EH (cell line): ENCODE measurements around the gene PRMT7.
A peak's percentile ranks its signal among the peaks of the same experiment; 100 is the strongest.
"Not testable (repeated sequence)": the region's sequence is repeated elsewhere in the genome, so short reads cannot be mapped to it uniquely, and the experiment has no call there.

Experiments
- DNase-seq: peaks from one replicate; pipeline ENCODE4 v3.0.0-alpha.2; 2015; ENCODE audit warnings: low read depth

PRMT7 gene

DNA sequence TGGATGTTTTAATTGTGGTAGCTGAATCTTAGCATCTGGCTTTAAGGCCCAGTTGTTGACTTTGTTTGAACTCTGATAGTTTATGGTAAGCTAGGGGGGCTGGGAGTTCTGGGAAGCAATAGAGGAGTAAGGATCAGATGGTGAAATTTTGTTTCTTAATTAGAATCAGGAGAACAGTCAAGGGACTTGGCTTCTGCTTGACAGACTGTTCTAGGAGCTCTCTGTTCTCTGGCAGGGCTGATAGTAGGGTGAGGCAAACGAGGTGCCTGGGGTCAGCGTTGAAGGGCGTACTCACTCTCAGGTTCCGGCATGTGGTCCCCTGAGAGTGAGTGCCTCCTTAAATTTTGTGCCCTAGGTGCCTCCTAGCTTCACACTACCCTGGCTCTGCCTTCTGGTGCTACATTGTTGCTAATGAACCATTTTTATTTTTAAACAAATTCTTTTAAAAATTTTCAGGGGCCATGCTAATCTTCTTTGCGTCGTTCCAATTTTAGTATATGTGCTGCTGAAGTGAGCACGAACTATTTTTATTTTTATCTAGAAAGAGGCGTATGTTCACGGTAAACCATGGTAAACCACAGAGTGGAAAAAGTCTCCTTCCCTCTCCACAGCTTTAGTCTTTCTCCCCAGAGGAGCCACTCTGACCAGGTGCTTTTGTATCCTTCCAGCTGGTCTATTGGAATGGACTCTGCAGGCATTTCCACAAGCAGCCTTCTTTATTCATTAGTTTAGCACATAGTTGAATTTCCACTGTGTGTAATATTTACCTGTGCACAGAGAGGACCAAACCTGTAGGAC, 26.8 kb upstream of the PRMT7 start:
- DNase-seq: no peak

DNA sequence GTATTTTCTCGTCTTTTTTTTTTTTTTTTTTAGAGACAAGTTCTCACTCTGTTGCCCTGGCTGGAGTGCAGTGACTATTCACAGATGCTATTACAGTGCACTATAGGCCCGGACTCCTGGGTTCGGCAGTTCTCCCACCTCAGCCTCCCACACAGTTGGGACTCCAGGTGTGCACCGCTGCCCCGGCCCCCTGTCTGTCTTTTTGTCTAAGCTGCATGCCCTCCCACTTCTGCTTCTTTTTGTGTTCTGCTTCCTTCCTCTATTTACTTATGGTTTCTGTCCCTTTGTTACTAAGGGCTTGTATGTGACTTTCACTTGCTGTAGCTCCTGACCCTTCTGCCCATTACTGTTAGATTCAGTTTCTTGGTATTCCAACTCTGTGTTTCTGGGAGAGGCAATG, 26.0 kb upstream of the PRMT7 start:
- no peak for DNase-seq

DNA sequence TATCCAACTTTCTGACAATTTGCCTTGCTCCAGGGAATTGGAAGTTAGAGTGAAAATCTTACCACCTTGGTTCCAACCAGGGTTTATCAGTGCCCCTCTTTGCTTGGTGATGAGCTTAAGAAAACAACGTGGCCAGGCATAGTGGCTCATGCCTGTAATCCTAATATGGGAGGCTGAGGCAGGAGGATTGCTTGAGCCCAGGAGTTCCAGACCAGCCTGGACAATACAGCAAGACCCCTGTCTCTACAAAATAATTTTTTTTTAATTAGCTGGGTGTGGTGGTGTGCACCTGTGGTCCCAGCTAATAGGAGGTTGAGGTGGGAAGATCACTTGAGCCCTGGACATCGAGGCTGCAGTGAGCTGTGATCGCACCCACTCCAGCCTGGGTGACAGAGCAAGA, 25.1 kb upstream of the PRMT7 start:
- no peak for DNase-seq

DNA sequence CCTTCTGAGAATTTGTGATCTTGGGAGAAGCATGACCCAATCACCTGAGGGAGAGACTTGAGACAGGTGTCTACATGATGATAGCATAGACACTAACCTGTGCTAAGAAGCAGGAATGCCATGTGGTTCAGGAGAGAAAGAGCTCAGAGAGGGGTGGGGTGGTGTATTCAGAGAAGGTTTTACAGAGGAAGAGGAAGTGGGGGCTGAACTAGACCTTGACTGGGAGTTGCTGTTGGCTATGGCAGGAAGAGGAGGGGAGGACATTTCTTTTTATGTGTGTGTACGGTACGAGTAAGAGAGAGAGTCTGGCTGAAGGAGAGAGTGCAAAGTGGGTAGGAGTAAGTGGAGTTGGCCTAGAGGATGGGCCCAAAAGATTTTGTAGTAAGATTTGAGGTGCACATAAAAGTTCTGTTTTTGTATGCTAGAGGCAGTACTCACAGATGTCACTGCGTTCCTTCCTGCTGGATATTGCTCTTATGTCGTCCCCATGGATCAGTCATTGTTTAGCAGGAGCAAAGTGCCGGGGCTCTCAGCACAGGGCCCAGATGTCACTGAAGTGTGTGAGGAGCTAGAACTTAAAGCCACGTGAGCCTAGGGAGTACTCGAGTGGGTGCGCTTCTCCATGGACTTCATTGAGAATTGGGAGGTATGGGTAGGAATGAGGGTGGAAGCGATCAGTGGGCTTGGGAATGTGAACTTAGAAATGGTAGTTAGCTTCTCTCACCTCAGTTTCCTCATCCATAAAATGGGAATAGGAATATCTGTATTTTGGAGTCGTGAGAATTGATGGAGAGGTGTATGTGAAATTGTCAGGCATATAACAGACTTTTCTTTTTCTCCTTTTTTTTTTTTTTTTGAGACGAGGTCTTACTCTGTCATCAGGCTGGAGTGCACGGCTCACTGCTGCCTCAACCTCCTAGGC, 24.4 kb upstream of the PRMT7 start:
- DNase-seq: no peak

DNA sequence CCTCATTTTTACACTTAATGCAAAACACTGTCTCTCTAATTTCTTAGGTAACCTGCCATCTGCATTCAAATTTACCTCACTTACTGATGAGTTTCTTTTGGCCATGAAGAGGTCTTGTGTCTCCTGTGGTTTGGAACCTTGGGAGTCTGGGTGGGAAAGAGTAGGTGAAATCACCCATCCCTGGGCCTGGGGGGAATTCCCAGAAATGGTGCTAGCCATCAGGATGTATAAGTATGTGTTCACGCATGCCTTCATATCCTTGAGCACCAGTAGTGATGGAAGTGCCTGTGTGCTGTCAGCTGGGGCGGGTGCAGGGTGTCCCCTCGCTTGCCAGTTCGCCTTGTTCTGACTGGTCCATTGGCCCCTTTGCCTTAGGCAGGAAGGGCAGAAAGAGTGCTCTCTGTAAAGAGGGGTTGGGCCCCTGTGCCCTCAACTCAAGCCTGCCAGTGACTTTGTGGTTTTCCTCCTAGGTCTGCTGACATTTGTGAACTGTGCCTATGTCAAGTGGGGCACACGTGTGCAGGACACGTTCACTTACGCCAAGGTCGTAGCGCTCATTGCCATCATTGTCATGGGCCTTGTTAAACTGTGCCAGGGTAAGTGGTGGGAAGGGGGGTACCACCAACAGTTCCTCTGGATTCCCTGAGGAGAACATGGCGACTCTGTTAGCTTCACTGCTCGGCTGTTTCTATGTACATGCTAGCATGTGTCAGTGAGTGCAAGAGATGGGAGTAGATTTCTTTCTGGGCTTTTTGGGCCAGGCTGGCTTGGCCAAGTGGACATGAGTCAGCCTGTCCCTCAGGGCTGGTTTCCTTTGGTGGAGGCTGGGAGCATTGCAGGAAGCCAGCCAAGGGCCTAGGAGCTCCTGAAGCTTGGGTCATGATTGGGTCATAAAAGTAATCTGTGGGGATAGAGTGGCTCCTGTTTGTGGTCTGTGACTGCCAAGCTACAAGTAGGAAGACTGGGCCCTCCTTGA, 23.3 kb upstream of the PRMT7 start:
- peak; percentile 96 for DNase-seq

DNA sequence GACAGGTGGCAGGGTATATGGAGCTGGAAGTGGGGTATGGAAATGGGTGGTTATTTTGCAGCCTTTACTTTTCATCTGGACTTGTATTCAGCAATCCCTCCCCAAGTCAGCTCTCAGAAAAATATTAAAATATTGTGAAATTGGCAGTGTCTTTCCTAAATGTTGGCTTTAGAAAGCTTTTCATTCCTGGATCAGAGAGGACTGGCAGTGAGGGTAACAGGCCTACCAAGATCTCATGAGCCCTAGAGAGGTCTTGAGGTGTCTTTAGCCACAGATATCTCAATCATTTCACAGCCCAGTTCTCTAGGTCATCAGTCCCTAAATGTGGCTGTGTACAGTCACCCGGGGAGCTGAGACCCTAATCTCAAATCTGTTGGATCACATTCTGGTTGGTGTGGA, 22.6 kb upstream of the PRMT7 start:
- no peak for DNase-seq

DNA sequence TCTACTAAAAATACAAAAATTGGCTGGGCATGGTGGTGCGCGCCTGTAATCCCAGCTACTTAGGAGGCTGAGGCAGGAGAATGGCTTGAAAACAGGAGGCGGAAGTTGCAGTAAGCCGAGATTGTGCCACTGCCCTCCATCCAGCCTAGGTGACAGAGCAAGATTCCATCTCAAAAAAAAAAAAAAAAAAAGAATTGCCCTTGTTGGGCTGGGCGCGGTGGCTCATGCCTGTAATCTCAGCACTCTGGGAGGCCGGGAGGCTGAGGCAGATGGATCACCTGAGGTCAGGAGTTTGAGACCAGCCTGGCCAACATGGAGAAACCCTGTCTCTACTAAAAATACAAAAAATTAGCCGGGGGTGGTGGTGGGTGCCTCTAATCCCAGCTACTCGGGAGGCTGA, 22.0 kb upstream of the PRMT7 start:
- not testable (repeated sequence) for DNase-seq

DNA sequence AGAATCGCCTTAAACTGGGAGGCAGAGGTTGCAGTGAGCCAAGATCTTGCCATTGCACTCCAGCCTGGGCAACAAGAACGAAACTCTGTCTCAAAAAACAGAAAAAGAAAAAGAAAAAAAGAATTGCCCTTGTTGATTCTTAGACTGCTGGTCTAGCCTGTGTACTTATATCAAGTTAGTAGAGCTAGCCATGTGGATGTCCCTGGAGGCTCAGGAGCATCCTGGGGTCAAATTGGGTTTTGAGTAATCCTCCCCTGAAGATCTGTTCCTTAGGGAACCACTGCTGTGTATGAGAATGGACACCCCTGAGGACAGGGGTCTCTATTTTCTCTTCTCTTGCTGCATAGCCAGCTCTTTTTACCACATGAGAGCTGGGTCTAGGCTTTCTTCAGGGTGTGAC, 21.6 kb upstream of the PRMT7 start:
- no peak for DNase-seq

DNA sequence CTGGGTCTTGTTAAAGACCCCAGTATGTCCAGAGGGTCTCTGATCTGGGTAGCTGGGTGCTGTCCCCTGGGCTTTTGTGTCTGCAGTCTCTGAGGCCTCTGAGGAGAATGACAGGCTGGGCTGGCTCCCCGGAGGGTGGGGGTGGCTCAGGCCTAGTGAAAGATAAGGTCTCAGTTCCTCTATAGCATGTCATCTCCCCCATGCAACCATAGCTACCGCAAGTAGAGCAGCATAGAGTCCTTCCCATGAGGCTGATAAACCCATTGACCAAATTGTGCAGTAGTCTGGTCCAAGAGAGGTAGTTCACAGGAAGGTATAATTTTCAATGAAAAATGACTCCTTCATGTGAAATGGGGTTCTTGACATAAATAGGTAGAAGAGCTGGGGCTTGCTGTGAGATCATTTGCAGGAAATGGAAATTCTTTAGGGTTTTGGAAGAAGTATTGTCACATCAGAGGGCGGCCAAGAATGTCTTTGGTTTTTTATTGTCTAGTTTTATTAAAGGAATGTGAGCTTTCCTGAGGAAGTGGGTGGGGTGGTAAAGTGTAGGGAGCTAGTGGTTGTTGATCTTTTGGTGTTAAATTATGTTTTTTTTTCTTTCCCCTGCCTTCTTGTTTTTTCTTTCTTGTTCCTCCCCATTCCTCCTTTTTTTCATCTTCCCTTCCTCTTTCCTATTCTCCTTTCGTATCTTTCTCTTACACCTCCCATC, 21.0 kb upstream of the PRMT7 start:
- DNase-seq: peak; percentile 77

DNA sequence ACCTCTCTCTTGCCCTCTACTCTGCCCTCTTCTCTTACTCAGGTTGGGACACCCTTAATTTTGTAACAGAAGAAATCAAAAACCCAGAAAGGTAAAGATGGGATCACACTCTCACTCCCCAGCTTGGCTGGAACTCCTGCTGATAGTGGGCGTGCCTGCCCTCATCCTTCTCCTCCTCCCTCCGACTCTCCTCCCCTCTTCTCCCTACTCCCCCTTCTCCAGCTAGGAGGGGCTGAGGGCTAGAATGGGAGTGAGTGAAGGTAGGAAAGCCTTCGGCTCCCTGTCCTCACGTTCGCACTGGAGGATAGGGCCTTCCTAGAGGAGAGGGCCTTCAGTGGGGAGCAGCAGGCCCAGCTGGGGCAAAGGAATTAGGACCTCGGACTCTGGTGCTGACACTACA, 20.4 kb upstream of the PRMT7 start:
- DNase-seq: no peak

DNA sequence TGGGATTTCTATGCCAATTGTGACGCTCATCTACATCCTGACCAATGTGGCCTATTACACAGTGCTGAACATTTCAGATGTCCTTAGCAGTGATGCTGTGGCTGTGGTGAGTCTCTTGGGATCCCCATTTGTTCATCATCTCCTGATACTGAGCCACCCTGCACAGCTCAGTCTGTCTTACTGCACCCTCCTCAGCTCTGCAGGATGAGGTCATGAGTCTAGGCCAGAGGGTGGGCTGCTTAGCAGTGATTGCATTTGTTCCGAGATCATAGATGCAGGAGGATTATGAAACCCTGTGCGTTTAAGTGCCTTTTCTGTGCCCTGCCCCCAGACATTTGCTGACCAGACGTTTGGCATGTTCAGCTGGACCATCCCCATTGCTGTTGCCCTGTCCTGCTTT, 19.6 kb upstream of the PRMT7 start:
- no peak for DNase-seq

DNA sequence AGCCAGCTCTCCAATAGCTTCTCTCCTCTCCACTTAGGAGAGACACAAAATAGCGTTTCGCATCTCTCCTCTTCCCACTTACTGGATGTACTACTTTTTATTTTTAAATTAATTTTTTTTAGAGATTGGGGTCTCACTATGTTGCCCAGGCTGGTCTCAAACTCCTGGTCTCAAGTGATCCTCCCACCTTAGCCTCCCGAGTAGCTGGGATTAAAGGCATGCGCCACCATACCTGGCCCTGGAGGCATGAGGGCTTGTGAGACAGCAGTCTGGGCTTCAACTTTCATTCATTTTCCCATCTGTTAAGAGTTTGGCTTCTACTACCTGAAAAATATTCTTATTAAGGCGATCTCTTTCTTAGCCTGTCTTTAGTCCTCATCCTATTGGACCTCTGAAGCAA, 18.4 kb upstream of the PRMT7 start:
- no peak for DNase-seq

DNA sequence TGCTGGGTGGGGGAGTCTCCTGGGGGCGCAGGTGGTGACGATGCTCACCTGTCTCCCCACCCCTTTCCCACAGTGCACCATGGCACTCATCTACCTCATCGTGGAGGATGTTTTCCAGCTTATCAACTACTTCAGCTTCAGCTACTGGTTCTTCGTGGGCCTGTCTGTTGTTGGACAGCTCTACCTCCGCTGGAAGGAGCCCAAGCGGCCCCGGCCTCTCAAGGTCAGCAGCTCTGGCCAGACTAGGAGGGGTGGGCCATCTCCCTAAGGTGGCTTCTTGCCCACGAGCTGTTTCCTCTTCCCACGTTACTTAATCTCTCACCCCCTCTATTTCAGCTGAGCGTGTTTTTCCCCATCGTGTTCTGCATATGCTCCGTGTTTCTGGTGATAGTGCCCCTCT, 14.5 kb upstream of the PRMT7 start:
- DNase-seq: no peak

DNA sequence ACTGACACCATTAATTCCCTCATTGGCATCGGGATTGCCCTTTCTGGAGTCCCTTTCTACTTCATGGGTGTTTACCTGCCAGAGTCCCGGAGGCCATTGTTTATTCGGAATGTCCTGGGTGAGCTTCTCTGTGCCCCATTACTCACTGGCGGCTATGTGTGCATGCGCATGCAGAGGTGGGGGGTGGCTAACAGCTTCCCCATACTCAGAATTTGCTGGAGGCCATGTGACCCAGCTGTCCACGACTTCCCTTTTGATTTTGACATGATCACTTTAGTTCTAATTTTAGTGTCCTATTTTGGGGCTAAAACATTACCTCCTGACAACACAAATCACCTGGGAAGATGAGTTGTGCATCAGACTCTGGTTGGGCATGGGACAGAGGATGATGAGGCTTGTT, 14.1 kb upstream of the PRMT7 start:
- no peak for DNase-seq

DNA sequence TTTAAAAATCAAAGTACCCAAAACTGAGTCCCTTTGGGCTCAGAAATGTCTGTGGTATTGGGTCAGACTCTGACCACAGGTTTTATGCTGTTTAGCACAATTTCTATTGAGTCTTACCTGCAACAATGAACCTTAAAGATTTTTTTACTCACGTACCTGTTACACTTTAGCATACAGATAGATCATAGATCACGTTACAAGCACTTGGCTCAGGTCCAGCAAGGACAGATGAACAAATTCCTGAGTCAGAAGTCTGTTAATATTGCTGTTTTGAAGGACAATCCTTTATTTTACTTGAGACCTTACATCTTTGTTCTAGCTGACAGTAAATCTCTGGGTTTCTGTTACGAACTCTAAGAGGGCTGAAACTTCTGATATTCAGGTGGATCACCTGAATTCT, 12.9 kb upstream of the PRMT7 start:
- peak; percentile 23 for DNase-seq

DNA sequence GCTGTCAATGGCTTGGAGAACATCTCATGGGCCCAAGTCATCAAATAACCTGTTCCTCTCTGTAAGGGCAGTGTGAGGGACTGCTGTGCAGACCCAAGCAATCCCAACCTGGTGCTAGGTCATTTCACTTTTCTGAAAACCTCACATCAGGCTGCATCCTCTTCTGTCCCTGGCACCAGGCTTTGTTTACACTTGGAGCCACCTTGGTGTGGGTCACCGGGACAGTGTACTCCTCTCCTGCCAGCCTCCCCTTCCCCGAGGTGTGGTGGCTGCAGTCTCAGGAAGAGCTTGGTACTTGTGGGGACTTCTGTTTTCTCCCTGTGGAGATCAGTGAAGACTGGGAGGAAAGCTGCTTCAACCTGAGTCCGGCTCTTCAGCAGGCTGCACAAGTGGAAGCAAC, 12.5 kb upstream of the PRMT7 start:
- DNase-seq: no peak

DNA sequence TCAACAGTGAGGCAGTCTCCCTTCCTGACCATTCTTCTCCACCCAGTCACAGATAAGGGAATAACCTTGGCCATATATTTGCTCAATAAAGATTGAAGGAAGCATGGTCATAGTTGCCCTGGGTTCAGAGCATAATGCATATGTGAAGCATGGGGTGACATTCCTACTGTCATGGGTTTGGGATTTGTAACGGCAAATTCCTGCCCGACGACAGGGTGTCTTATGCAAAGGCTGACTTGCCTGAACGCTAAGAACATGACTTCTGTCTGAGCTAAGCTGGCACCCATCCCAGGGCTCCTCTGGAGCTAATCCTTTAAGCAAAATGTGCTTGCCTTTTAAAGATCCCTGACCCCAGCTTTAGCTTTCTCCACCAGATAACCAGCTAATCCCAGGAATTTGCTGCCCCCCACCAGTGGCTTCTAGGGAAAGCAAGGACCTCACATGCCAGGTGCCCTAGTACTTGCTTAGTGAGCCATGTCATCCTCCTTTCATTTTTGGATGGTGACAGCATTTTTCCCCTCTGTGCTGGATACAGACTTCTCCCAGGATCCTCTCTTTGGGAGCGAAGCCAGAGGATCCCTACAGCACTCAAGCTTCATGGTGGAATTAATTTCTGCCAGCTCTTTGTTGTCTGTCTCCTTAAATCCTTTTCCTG, 11.8 kb upstream of the PRMT7 start:
- peak; percentile 86 for DNase-seq

DNA sequence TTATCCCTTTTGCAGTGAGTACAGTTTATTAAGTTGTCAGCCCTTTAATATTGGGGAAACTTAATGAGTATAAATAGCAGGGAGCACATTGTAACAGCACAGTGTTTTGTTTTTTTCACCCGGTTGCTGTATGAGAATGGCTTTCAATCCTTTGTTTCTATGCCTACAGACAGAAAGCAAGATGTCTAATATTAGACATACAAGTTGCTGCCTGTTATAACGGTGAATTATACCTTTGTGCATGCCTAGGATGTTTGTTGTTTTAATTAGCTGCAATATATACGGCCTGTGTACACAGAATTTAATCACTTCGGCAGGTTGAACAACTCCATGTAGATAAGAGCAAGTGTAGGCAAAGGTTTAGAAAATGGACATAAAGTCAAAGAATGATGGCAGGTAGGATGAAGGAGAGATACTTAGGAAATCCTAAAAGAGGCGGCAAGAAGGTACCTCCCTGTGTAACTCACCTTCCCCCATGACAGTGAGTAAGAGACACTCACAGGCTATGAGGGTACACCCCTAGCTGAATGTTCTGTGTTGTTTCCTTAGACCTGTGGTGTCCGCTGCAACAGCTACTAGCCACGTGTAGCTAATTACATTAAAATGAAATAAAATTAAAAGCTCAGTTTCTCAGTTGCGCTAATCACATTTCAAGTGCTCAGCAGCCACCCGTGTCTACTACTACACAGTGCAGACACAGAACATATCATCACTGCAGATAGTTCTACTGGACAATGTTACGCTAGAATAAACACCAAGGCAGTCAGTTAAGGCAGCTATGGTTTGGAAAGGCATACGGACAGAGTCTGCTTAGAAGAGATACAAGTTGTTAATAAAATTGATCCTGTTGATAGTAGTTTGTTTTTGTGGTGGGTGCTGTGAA, 11.0 kb upstream of the PRMT7 start:
- no peak for DNase-seq

DNA sequence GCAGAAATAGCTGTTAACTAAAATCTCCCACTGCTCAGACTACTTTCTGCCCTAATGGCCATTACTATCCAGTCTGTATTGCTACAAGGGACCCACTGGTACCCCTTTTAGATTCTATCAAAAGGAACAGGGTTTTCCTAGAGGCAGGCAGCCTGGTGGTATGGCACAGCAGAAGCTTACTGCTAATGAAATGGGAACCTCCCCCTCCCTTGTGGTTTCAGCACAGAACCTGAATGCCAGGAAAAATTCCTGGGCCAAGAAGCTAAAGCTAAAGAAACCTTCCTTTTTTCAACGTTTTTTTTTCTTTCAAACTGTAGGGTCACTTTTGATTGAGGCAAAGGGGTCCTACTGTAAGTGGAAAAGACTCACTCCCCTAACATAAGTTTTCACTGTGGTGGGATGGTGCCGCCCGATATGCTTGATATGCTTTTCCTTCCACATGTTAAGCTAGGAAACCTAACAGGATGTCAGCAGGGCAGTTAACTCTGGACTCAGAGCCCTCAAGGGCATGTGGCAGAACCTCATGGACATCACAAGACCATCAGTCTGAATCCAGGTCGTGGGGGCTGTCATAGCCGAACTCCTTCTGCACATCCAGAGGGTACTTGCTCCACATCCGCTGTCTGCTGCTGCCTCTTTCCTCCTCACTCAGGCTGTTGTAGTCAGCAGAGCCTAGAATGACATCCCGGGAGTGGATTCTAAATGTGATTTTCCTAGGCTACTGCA, 9.9 kb upstream of the PRMT7 start:
- peak; percentile 39 for DNase-seq
